H1 (cell line): Measurements from ENCODE around the gene PERCC1.

Experiments used
- CHD2 ChIP-seq: IDR thresholded peaks from 2 replicates; pipeline ENCODE4 v1.6.1; 2012; ENCODE audit warnings: low read length, improper control_type of control experiment
- EP300 ChIP-seq, 2 experiments: IDR thresholded peaks; 1 replicate in 1 of 2; 2 replicates in 1 of 2; pipeline ENCODE4 v1.6.1; 2011 to 2012; ENCODE audit warnings: low read depth in 2 of 2, low read length in 2 of 2, mild to moderate bottlenecking in 2 of 2, borderline replicate concordance in 1 of 2, inconsistent platforms in 1 of 2, moderate library complexity in 1 of 2
- GTF2F1 ChIP-seq: IDR thresholded peaks from 2 replicates; pipeline ENCODE4 v1.6.1; 2012; ENCODE audit warnings: low read depth, low read length, improper control_type of control experiment, borderline replicate concordance
- JUND ChIP-seq: IDR thresholded peaks from 2 replicates; pipeline ENCODE4 v1.6.1; 2011; ENCODE audit warnings: mild to moderate bottlenecking, improper control_type of control experiment, low read length
- POLR2A ChIP-seq, 2 experiments: IDR thresholded peaks; 1 replicate in 1 of 2; 2 replicates in 1 of 2; pipeline ENCODE4 v1.6.1; 2011; ENCODE audit warnings: low read depth in 2 of 2, low read length in 2 of 2, mild to moderate bottlenecking in 2 of 2; ENCODE audit errors: control extremely low read depth in 1 of 2
- RAD21 ChIP-seq, 2 experiments: IDR thresholded peaks in 1 of 2; conservative IDR thresholded peaks in 1 of 2; 2 replicates each; pipeline ENCODE4 v1.6.1; 2011; ENCODE audit warnings: low read depth in 2 of 2, low read length in 2 of 2, improper control_type of control experiment in 1 of 2, inconsistent platforms in 1 of 2, mild to moderate bottlenecking in 1 of 2, moderate library complexity in 1 of 2
- TAF1 ChIP-seq: IDR thresholded peaks from 2 replicates; pipeline ENCODE4 v1.6.1; 2011; ENCODE audit warnings: mild to moderate bottlenecking, low read depth, low read length
- TCF12 ChIP-seq: IDR thresholded peaks from 2 replicates; pipeline ENCODE4 v1.6.1; 2011; ENCODE audit warnings: low read depth, mild to moderate bottlenecking, low read length
- TF ChIP-seq, protein P1 (sequence below), 3 experiments: IDR thresholded peaks; 1 replicate in 2 of 3; 2 replicates in 1 of 3; pipeline versions ENCODE4 v1.5.1 to v1.6.1; 2011; ENCODE audit warnings: low read length in 3 of 3, mild to moderate bottlenecking in 3 of 3, inconsistent platforms in 2 of 3, low read depth in 1 of 3, moderate library complexity in 1 of 3; ENCODE audit not compliant: insufficient read depth in 1 of 3; ENCODE audit errors: control extremely low read depth in 1 of 3
- TF ChIP-seq, protein P2 (sequence below): IDR thresholded peaks from 2 replicates; pipeline ENCODE4 v1.6.1; 2012; ENCODE audit warnings: low read length, inconsistent platforms
- TF ChIP-seq, protein P3 (sequence below): IDR thresholded peaks from 2 replicates; pipeline ENCODE4 v1.6.1; 2011; ENCODE audit warnings: low read length, improper control_type of control experiment
- TF ChIP-seq, protein P4 (sequence below): IDR thresholded peaks from 2 replicates; pipeline ENCODE4 v1.6.1; 2011; ENCODE audit warnings: low read depth, mild to moderate bottlenecking, low read length; ENCODE audit not compliant: insufficient read depth

DNA sequence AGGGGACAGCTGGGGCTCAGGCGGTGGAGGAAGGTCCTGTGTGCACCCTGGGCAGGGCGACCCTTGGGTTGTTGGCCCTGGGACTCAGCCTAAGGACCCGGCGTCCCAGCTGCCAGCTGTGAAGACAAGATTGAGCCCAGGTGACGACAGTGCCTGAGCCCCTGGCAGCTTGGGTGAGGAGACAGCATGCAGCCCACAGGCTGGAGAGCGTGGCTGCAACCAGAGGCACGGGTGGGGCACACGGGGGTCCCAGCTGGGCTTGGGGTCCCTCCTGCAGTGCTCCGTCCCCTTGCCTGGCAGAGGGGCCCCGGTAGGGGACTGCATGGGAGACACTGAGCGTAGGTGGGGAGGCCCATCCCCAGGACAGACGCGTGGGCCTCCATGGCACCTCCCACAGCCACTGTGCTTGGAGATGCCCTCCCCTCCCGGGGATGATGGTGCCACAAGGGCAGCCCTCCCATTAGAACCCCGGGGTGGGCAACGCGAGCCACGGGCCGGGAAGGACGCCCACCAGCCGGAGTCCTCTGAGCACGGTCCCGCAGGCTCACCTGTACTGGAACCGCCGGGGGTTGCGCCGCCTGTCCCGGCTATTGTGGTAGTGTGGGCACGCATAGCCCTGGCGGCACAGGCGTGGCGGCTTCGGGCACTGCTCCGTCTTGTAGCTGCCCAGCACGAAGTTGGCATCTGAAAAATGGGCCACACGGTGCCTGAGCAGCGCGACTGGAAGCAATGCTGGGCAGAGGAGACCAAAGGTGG lies 31.9 kb upstream of the PERCC1 start:
- TF ChIP-seq, protein P1, sequence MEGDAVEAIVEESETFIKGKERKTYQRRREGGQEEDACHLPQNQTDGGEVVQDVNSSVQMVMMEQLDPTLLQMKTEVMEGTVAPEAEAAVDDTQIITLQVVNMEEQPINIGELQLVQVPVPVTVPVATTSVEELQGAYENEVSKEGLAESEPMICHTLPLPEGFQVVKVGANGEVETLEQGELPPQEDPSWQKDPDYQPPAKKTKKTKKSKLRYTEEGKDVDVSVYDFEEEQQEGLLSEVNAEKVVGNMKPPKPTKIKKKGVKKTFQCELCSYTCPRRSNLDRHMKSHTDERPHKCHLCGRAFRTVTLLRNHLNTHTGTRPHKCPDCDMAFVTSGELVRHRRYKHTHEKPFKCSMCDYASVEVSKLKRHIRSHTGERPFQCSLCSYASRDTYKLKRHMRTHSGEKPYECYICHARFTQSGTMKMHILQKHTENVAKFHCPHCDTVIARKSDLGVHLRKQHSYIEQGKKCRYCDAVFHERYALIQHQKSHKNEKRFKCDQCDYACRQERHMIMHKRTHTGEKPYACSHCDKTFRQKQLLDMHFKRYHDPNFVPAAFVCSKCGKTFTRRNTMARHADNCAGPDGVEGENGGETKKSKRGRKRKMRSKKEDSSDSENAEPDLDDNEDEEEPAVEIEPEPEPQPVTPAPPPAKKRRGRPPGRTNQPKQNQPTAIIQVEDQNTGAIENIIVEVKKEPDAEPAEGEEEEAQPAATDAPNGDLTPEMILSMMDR (IDR thresholded peaks at IDR 0.05; ENCODE audit: control extremely low read depth in 1 of 3, insufficient read depth in 1 of 3, low read depth in 1 of 3, low read length in 3 of 3) = no peak
- TF ChIP-seq GTF2F1 = no peak
- TF ChIP-seq CHD2 = no peak
- TF ChIP-seq, protein P2, sequence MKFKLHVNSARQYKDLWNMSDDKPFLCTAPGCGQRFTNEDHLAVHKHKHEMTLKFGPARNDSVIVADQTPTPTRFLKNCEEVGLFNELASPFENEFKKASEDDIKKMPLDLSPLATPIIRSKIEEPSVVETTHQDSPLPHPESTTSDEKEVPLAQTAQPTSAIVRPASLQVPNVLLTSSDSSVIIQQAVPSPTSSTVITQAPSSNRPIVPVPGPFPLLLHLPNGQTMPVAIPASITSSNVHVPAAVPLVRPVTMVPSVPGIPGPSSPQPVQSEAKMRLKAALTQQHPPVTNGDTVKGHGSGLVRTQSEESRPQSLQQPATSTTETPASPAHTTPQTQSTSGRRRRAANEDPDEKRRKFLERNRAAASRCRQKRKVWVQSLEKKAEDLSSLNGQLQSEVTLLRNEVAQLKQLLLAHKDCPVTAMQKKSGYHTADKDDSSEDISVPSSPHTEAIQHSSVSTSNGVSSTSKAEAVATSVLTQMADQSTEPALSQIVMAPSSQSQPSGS = no peak
- TF ChIP-seq, protein P3, sequence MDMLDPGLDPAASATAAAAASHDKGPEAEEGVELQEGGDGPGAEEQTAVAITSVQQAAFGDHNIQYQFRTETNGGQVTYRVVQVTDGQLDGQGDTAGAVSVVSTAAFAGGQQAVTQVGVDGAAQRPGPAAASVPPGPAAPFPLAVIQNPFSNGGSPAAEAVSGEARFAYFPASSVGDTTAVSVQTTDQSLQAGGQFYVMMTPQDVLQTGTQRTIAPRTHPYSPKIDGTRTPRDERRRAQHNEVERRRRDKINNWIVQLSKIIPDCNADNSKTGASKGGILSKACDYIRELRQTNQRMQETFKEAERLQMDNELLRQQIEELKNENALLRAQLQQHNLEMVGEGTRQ = no peak
- TF ChIP-seq EP300 (IDR thresholded peaks at IDR 0.05; ENCODE audit: borderline replicate concordance in 1 of 2, low read depth in 2 of 2, low read length in 2 of 2) = no peak
- no peak for TF ChIP-seq RAD21 (IDR thresholded peaks at IDR 0.05 in 1 of 2, conservative IDR thresholded peaks at IDR 0.05 in 1 of 2; ENCODE audit: low read depth in 2 of 2, low read length in 2 of 2)
- no peak for TF ChIP-seq TCF12
- TF ChIP-seq POLR2A (IDR thresholded peaks at IDR 0.05; ENCODE audit: control extremely low read depth in 1 of 2, low read depth in 2 of 2, low read length in 2 of 2) = no peak
- TF ChIP-seq TAF1 = no peak
- TF ChIP-seq JUND = no peak
- TF ChIP-seq, protein P4, sequence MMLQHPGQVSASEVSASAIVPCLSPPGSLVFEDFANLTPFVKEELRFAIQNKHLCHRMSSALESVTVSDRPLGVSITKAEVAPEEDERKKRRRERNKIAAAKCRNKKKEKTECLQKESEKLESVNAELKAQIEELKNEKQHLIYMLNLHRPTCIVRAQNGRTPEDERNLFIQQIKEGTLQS = no peak
